ENCODE results near the gene SLC39A8. TPM values are rescaled to one million over a fixed set of nuclear protein-coding genes. Genes with fewer than 3 reads are reported as not detected.
"Not testable (repeated sequence)": the region's sequence is repeated elsewhere in the genome, so short reads cannot be mapped to it uniquely, and the experiment has no call there.

The SLC39A8 gene
- total RNA-seq, 4 donors from 2014 or later: 4.4 to 27.0 (median 7.9) TPM

DNA sequence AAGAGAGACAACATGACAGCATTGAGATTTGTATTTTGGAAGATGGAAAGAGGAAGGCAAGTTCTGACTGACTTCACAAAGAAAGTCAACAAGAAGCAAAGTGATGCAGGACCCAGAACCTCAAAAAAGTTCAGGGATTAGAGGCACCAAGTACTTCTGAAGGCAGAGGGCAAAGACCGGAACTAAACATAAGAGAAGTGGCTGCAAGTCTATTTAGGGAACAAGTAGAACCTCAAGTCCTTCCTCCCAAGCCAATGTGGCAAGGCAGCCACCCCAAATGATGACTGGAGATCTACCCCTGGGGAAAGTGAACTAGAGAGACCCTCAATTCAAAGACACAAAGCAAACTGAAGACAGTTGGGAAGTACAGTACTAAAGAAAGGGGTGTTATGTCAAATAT lies 46.6 kb downstream of the SLC39A8 start:
- TF ChIP-seq EP300 (IDR thresholded peaks at IDR 0.05): no peak
- no peak for TF ChIP-seq POLR2A (IDR thresholded peaks at IDR 0.05)
- TF ChIP-seq, protein P1, sequence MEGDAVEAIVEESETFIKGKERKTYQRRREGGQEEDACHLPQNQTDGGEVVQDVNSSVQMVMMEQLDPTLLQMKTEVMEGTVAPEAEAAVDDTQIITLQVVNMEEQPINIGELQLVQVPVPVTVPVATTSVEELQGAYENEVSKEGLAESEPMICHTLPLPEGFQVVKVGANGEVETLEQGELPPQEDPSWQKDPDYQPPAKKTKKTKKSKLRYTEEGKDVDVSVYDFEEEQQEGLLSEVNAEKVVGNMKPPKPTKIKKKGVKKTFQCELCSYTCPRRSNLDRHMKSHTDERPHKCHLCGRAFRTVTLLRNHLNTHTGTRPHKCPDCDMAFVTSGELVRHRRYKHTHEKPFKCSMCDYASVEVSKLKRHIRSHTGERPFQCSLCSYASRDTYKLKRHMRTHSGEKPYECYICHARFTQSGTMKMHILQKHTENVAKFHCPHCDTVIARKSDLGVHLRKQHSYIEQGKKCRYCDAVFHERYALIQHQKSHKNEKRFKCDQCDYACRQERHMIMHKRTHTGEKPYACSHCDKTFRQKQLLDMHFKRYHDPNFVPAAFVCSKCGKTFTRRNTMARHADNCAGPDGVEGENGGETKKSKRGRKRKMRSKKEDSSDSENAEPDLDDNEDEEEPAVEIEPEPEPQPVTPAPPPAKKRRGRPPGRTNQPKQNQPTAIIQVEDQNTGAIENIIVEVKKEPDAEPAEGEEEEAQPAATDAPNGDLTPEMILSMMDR (IDR thresholded peaks at IDR 0.05): no peak
- 84 to 93% methylated on average over 1 of the region's 1 CpG for WGBS, 2 donors
- H3K36me3 ChIP-seq: no peaks in the 10 kb centered on the region

DNA sequence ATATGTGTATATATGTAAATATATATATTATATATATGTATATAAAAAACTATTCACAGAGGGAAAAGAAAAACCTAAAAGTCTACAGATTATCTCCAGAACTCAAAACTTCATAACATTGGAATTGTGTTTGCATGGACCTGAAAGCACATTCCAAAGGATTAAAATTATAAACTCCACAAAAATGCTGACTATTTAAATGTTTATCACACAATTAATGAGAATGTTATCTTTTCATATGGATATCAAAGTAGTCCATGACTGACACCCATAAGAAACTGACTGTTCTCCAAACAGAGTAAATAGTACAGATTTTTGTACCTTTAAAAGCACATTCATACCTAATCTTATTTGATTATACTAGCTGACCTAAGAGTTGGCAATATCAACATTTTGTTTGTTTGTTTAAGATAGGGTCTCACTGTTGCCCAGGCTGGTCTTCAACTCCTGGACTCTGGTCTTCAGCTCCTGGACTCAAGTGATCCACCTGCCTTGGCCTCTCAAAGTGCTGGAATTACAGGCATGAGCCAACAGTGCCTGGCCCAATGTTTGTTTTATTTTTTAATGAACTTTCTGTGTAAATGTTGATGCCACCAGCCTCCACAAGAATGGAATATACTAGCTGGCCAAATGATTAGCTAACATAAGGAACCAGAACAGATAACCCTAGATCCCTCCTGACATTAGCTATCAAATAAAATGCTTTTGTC lies 50.0 kb downstream of the SLC39A8 start:
- TF ChIP-seq EP300 (IDR thresholded peaks at IDR 0.05) (no peak), POLR2A (IDR thresholded peaks at IDR 0.05) (no peak)
- TF ChIP-seq, protein P1 (IDR thresholded peaks at IDR 0.05): no peak
- no peaks in the 10 kb centered on the region for H3K9me3 ChIP-seq
- H3K4me3 ChIP-seq: no peak overlapping the region
- no peaks in the 10 kb centered on the region for H3K4me1 ChIP-seq
- no peaks in the 10 kb centered on the region for H3K36me3 ChIP-seq
- DNase-seq (ENCODE audit: low spot score in 2 of 2): no peak
- H3K27ac ChIP-seq: no peak overlapping the region
- no peaks in the 10 kb centered on the region for H3K27me3 ChIP-seq

More for the DNA sequence above, 46.6 kb downstream of the SLC39A8 start:
- no peaks in the 10 kb centered on the region for H3K4me1 ChIP-seq
- DNase-seq (ENCODE audit: low spot score in 2 of 2): no peak
- no peak overlapping the region for H3K27ac ChIP-seq
- H3K27me3 ChIP-seq: no peaks in the 10 kb centered on the region
- H3K9me3 ChIP-seq: no peaks in the 10 kb centered on the region
- H3K4me3 ChIP-seq: no peak overlapping the region

DNA sequence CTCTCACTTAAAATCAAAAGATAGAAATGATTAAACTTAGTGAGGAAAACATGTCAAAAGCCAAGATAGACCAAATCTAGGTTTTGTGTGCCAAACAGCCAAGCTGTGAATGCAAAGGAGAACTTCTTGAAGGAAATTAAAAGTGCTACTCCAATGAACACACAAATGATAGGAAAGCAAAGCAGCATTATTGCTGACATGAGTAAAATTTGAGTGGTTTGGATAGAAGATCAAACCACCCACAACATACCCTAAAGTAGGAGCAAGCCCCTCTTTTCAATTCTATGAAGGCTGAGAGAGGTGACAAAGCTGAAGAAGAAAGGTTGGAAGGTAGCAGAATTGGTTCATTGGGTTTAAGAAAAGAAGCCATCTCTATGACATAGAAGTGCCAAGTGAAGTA lies 56.8 kb downstream of the SLC39A8 start:
- Histone ChIP-seq H3K27ac (no peak overlapping the region), H3K27me3 (no peaks in the 10 kb centered on the region), H3K4me3 (no peak overlapping the region), H3K36me3 (no peaks in the 10 kb centered on the region), H3K9me3 (no peaks in the 10 kb centered on the region), H3K4me1 (no peaks in the 10 kb centered on the region)
- DNase-seq (ENCODE audit: low spot score in 2 of 2): no peak
- TF ChIP-seq, protein P1 (IDR thresholded peaks at IDR 0.05): no peak
- TF ChIP-seq POLR2A (IDR thresholded peaks at IDR 0.05) (no peak), EP300 (IDR thresholded peaks at IDR 0.05) (no peak)

DNA sequence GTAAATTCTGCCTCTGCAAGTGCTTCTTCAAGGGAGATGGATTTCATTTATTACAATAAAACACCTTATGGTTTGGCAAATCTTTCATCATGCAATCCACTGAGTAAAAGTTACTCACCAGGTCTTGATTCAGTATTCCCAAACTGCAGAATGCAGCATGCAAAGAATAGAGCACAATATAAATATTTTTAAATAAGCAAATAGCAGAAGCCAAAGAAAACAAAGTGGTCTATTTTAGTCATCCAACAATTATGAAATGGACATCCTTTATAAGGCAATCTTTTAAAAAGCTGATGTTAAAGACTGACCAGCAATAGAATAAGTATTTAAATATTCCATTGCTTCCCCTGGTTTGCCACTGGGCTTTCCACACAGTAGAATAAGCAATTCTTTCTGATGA lies 59.5 kb downstream of the SLC39A8 start:
- Histone ChIP-seq H3K4me3 (no peak overlapping the region), H3K9me3 (no peaks in the 10 kb centered on the region), H3K4me1 (no peaks in the 10 kb centered on the region), H3K36me3 (no peaks in the 10 kb centered on the region), H3K27me3 (no peaks in the 10 kb centered on the region), H3K27ac (no peak overlapping the region)
- TF ChIP-seq EP300 (IDR thresholded peaks at IDR 0.05) (no peak), POLR2A (IDR thresholded peaks at IDR 0.05) (no peak)
- TF ChIP-seq, protein P1 (IDR thresholded peaks at IDR 0.05): no peak
- DNase-seq (ENCODE audit: low spot score in 2 of 2): no peak

DNA sequence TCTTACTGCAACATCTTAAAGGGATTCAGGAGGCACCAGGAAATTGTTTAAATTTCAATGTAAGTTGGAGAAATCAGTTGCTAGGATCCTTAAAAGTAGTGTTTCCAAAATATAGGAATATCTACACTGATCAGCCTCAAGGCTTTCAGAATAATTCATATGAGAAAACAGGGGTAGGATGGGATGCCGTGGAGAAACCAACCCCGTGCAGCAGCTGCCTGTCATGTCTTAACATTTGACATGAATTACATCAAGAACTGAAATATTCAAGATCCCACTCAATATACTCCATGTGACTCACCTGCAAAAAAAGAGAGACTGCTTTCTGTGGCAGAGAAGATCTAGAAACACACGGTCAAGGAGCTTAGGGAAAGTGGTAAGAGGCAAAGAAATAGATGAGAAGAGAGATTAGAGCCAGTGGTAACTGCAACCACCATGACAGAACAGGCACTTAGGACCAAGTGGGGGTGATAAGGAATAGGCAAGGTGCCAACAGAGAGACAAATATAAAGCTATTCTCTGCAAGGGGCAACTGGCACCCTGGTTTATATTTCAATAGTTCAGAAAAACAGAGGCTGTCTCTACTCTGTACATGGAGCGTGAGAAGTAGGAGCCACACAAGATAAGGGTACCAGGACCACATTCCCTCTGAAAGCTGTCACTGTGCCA lies 64.0 kb downstream of the SLC39A8 start:
- H3K4me1 ChIP-seq: no peaks in the 10 kb centered on the region
- no peaks in the 10 kb centered on the region for H3K9me3 ChIP-seq
- H3K27me3 ChIP-seq: no peaks in the 10 kb centered on the region
- DNase-seq (ENCODE audit: low spot score in 2 of 2): no peak
- TF ChIP-seq POLR2A (IDR thresholded peaks at IDR 0.05): no peak
- TF ChIP-seq, protein P1 (IDR thresholded peaks at IDR 0.05): no peak
- TF ChIP-seq EP300 (IDR thresholded peaks at IDR 0.05): no peak
- no peak overlapping the region for H3K4me3 ChIP-seq
- no peak overlapping the region for H3K27ac ChIP-seq
- WGBS, 2 donors: 90% methylated on average over 4 of the region's 4 CpGs
- H3K36me3 ChIP-seq: no peaks in the 10 kb centered on the region

DNA sequence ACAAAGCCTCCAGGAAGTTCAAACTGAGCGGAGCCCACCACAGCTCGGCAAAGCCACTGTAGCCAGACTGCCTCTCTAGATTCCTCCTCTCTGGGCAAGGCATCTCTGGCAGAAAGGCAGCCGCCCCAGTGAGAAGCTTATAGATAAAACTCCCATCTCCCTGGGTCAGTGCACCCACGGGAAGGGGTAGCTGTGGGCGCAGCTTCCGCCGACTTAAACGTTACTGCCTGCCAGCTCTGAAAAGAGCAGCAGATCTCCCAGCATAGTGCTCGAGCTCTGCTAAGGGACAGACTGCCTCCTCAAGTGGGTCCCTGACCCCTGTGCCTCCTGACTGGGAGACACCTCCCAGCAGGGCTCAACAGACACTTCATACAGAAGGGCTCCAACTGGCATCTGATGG lies 72.0 kb downstream of the SLC39A8 start:
- H3K4me3 ChIP-seq; H3K27me3 ChIP-seq; DNase-seq (ENCODE audit: low spot score in 2 of 2); H3K27ac ChIP-seq; H3K36me3 ChIP-seq; H3K9me3 ChIP-seq; H3K4me1 ChIP-seq: not testable (repeated sequence)
- WGBS, 2 donors: 90 to 92% methylated on average over 6 to 7 of the region's 9 CpGs

All from tibial nerve (tissue), 4 donors.